SK-N-SH (cell line): ENCODE results near the gene HOMER3. TPM values are rescaled to one million over a fixed set of nuclear protein-coding genes. Genes with fewer than 3 reads are reported as not detected.

Source experiments
- CTCF ChIA-PET: fragments of 300-600, 350-600 bp; formaldehyde crosslinking; extraction: SDS; loops from one replicate; lab custom pipeline; 2021; lab: Yijun Ruan, JAX
- POLR2A ChIA-PET: fragments of 350-600 bp; sonication (Branson Sonifier 250); formaldehyde crosslinking; extraction: SDS; loops from one replicate; lab custom pipeline; 2020; ENCODE audit warnings: antibody characterized with exemption, inconsistent platforms; lab: Yijun Ruan, JAX
- DNase-seq: peaks from one replicate; pipeline ENCODE4 v3.0.0; 2012
- H2AFZ ChIP-seq: fragments of 200-600 bp; sonication (generic); 2 replicates; pipeline ENCODE4 v1.8.1; 2016; ENCODE audit warnings: antibody characterized with exemption, mild to moderate bottlenecking, low read depth
- H3F3A ChIP-seq: fragments of 200-600 bp; sonication (generic); replicated peaks from 2 replicates; pipeline ENCODE3; 2016; ENCODE audit warnings: antibody characterized with exemption, mild to moderate bottlenecking; ENCODE audit not compliant: insufficient read depth
- H3K27ac ChIP-seq, 2 experiments: fragments of 200-500 bp in 1 of 2; fragments of 200-600 bp in 1 of 2; sonication (Bioruptor generic) in 1 of 2; sonication (generic), shearing (Covaris generic) in 1 of 2; 2 replicates each; pipeline versions ENCODE4 v1.5.1 to v1.6.1; 2014 to 2016; ENCODE audit warnings: low read depth in 2 of 2, inconsistent platforms in 1 of 2, low read length in 1 of 2, mild to moderate bottlenecking in 1 of 2, mixed read lengths in 1 of 2
- H3K27me3 ChIP-seq: fragments of 200-600 bp; sonication (generic), shearing (Covaris generic); 2 replicates; pipeline ENCODE4 v1.6.1; 2016; ENCODE audit warnings: mixed run types; ENCODE audit not compliant: insufficient read depth
- H3K36me3 ChIP-seq, 2 experiments: fragments of 200-500 bp in 1 of 2; fragments of 200-600 bp in 1 of 2; sonication (Bioruptor generic) in 1 of 2; sonication (generic) in 1 of 2; replicated peaks in 1 of 2; 2 replicates each; pipeline versions ENCODE3 to v1.5.1; 2014 to 2016; ENCODE audit warnings: low read length in 1 of 2, mild to moderate bottlenecking in 1 of 2; ENCODE audit not compliant: insufficient read depth in 2 of 2, control insufficient read depth in 1 of 2
- H3K4me1 ChIP-seq, 2 experiments: fragments of 200-500 bp in 1 of 2; fragments of 200-600 bp in 1 of 2; sonication (Bioruptor generic) in 1 of 2; sonication (generic), shearing (Covaris generic) in 1 of 2; 2 replicates each; pipeline versions ENCODE4 v1.5.1 to v1.6.1; 2014 to 2016; ENCODE audit warnings: low read depth in 1 of 2, low read length in 1 of 2, mixed run types in 1 of 2; ENCODE audit not compliant: insufficient read depth in 2 of 2, control insufficient read depth in 1 of 2
- H3K4me2 ChIP-seq: fragments of 200-600 bp; sonication (generic), shearing (Covaris generic); 2 replicates; pipeline ENCODE4 v1.6.1; 2017; ENCODE audit warnings: mixed run types
- H3K4me3 ChIP-seq, 2 experiments: fragments of 200-500 bp in 1 of 2; fragments of 200-600 bp in 1 of 2; sonication (Bioruptor generic) in 1 of 2; sonication (generic), shearing (Covaris generic) in 1 of 2; 2 replicates each; pipeline versions ENCODE4 v1.5.1 to v1.8.1; 2014 to 2016; ENCODE audit warnings: low read depth in 2 of 2, inconsistent platforms in 1 of 2, low read length in 1 of 2, mild to moderate bottlenecking in 1 of 2, mixed read lengths in 1 of 2, moderate library complexity in 1 of 2
- H3K79me2 ChIP-seq: fragments of 200-600 bp; sonication (generic); 2 replicates; pipeline ENCODE4 v1.8.1; 2017; ENCODE audit warnings: mild to moderate bottlenecking; ENCODE audit not compliant: insufficient read depth
- H3K9ac ChIP-seq: fragments of 200-600 bp; sonication (generic); 2 replicates; pipeline ENCODE4 v1.6.1; 2017; ENCODE audit warnings: mixed run types
- H3K9me2 ChIP-seq: fragments of 200-600 bp; sonication (generic); 2 replicates; pipeline ENCODE4 v1.6.1; 2017; ENCODE audit warnings: mixed run types
- H3K9me3 ChIP-seq: fragments of 200-600 bp; sonication (generic); 2 replicates; pipeline ENCODE4 v1.6.1; 2017; ENCODE audit warnings: mixed run types, mild to moderate bottlenecking, moderate library complexity
- H4K20me1 ChIP-seq: fragments of 200-600 bp; sonication (generic); 2 replicates; pipeline ENCODE4 v1.6.1; 2017; ENCODE audit warnings: mild to moderate bottlenecking, mixed run types; ENCODE audit not compliant: insufficient read depth
- CHD2 ChIP-seq: fragments of 150-350 bp; IDR thresholded peaks from 2 replicates; pipeline ENCODE4 v1.6.1; 2018; ENCODE audit warnings: low read length; ENCODE audit not compliant: partially characterized antibody
- ELF1 ChIP-seq: IDR thresholded peaks from 2 replicates; pipeline ENCODE4 v1.4.0; 2012
- EP300 ChIP-seq, 2 experiments: IDR thresholded peaks; 2 replicates each; pipeline versions ENCODE4 v1.4.0 to v1.6.1; 2012; ENCODE audit warnings: borderline replicate concordance in 1 of 2, low read depth in 1 of 2, low read length in 1 of 2
- EZH2phosphoT487 ChIP-seq: fragments of 200-600 bp; sonication (generic); IDR thresholded peaks from 2 replicates; pipeline ENCODE4 v1.6.1; 2017; ENCODE audit warnings: low read depth, mixed run types, mild to moderate bottlenecking, antibody characterized with exemption, moderate library complexity, borderline replicate concordance
- FOXJ3 ChIP-seq: sonication (generic); formaldehyde crosslinking; IDR thresholded peaks from 2 replicates; pipeline ENCODE4 v1.5.1; 2020; ENCODE audit warnings: mild to moderate bottlenecking, missing genetic modification reagents
- FOXM1 ChIP-seq: IDR thresholded peaks from 2 replicates; pipeline ENCODE4 v1.4.0; 2012; ENCODE audit warnings: low read depth, mild to moderate bottlenecking
- MEF2A ChIP-seq: IDR thresholded peaks from 2 replicates; pipeline ENCODE4 v1.4.0; 2012; ENCODE audit warnings: low read depth, borderline replicate concordance
- MXI1 ChIP-seq: IDR thresholded peaks from 2 replicates; pipeline ENCODE4 v1.6.1; 2012; ENCODE audit warnings: mild to moderate bottlenecking, low read depth, low read length, improper control_type of control experiment
- NFIC ChIP-seq: IDR thresholded peaks from 2 replicates; pipeline ENCODE4 v1.4.0; 2012; ENCODE audit warnings: borderline replicate concordance
- NRF1 ChIP-seq: IDR thresholded peaks from 2 replicates; pipeline ENCODE4 v1.6.1; 2012; ENCODE audit warnings: low read depth, mild to moderate bottlenecking, low read length
- POLR2AphosphoS5 ChIP-seq: IDR thresholded peaks from 2 replicates; pipeline ENCODE4 v1.6.1; 2012; ENCODE audit warnings: low read depth, low read length
- RAD21 ChIP-seq: IDR thresholded peaks from 2 replicates; pipeline ENCODE4 v1.6.1; 2012; ENCODE audit warnings: mild to moderate bottlenecking, low read length
- RCOR1 ChIP-seq: fragments of 150-350 bp; IDR thresholded peaks from 2 replicates; pipeline ENCODE4 v1.6.1; 2017; ENCODE audit warnings: antibody characterized with exemption, low read length
- RFX5 ChIP-seq: IDR thresholded peaks from 2 replicates; pipeline ENCODE4 v1.6.1; 2012; ENCODE audit warnings: mild to moderate bottlenecking, improper control_type of control experiment, low read length
- SIN3A ChIP-seq: IDR thresholded peaks from 2 replicates; pipeline ENCODE4 v1.6.1; 2012; ENCODE audit warnings: low read depth, mild to moderate bottlenecking, low read length, moderate library complexity, borderline replicate concordance
- SMC3 ChIP-seq: IDR thresholded peaks from 2 replicates; pipeline ENCODE4 v1.6.1; 2012; ENCODE audit warnings: low read depth, low read length, improper control_type of control experiment
- TEAD4 ChIP-seq: IDR thresholded peaks from 2 replicates; pipeline ENCODE4 v1.4.0; 2012; ENCODE audit warnings: mild to moderate bottlenecking, borderline replicate concordance; ENCODE audit not compliant: insufficient read depth
- YY1 ChIP-seq: IDR thresholded peaks from 2 replicates; pipeline ENCODE4 v1.4.0; 2012; ENCODE audit warnings: low read depth, mild to moderate bottlenecking
- WGBS: methylation state at CpG from one replicate; pipeline ENCODE4 v1.1.6; 2017; ENCODE audit warnings: low lambda C conversion rate; 5-methylcytosine and 5-hydroxymethylcytosine counted together
- polyA plus RNA-seq, 3 experiments: library from polyadenylated mRNA; depleted of rRNA; stranded (reverse); fragments of >200 nt; gene quantifications; 2 replicates each; pipeline ENCODE4 v1.2.3, GENCODE V29; 2012
- TF ChIP-seq, protein P1 (sequence below): IDR thresholded peaks from 2 replicates; pipeline ENCODE4; 2012
- TF ChIP-seq, protein P2 (sequence below): IDR thresholded peaks from 2 replicates; pipeline ENCODE4 v1.4.0; 2012; ENCODE audit warnings: low read depth, borderline replicate concordance
- TF ChIP-seq, protein P3 (sequence below): fragments of 150-350 bp; IDR thresholded peaks from 2 replicates; pipeline ENCODE4 v1.6.1; 2016; ENCODE audit warnings: mild to moderate bottlenecking, low read depth, low read length
- TF ChIP-seq, protein P4 (sequence below): IDR thresholded peaks from 2 replicates; pipeline ENCODE4 v1.4.0; 2012; ENCODE audit warnings: low read depth, borderline replicate concordance

The HOMER3 gene
- polyA plus RNA-seq, 1 of the 3 experiments (the other 2 are of a cell fraction): 83.0 TPM

DNA sequence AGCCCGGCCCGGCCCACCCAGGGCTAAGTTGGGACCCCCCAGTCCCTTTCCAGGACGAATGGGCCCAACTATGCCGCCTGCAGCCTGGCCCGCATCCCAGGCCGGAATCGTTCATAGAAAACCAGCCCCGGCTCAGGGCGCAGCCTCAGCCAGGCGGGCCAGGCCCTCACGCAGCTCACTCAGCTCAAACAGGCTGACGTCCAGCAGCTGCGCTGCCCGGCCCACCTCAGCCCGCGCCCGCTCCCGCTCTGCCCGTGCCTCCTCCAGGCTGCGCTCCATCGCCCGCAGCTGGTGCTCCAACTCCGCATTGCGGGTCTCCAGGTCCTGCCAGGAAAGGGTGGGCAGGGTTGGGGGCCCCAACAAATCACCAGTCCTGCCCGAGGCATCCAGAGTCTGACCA is 11.7 kb downstream of the HOMER3 start:
- CTCF ChIA-PET: interaction anchor here (1.3 to 2.0 kb wide), 4 partner anchors 9 to 57 kb away, joined by 3 to 6 read pairs (median 5); no protein-coding TSS in a partner anchor
- TF ChIP-seq RCOR1 (no peak), ELF1 (no peak), FOXJ3 (CRISPR knock-in tag) (no peak), EP300 (IDR thresholded peaks at IDR 0.05; ENCODE audit: borderline replicate concordance in 1 of 2, low read depth in 1 of 2, low read length in 1 of 2) (no peak), RFX5 (no peak), SMC3 (no peak), MXI1 (no peak), MEF2A (no peak), NFIC (no peak), TEAD4 (no peak), POLR2AphosphoS5 (no peak)
- TF ChIP-seq, protein P1, sequence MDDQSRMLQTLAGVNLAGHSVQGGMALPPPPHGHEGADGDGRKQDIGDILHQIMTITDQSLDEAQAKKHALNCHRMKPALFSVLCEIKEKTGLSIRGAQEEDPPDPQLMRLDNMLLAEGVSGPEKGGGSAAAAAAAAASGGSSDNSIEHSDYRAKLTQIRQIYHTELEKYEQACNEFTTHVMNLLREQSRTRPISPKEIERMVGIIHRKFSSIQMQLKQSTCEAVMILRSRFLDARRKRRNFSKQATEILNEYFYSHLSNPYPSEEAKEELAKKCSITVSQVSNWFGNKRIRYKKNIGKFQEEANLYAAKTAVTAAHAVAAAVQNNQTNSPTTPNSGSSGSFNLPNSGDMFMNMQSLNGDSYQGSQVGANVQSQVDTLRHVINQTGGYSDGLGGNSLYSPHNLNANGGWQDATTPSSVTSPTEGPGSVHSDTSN: no peak
- TF ChIP-seq, protein P2, sequence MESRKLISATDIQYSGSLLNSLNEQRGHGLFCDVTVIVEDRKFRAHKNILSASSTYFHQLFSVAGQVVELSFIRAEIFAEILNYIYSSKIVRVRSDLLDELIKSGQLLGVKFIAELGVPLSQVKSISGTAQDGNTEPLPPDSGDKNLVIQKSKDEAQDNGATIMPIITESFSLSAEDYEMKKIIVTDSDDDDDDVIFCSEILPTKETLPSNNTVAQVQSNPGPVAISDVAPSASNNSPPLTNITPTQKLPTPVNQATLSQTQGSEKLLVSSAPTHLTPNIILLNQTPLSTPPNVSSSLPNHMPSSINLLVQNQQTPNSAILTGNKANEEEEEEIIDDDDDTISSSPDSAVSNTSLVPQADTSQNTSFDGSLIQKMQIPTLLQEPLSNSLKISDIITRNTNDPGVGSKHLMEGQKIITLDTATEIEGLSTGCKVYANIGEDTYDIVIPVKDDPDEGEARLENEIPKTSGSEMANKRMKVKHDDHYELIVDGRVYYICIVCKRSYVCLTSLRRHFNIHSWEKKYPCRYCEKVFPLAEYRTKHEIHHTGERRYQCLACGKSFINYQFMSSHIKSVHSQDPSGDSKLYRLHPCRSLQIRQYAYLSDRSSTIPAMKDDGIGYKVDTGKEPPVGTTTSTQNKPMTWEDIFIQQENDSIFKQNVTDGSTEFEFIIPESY: no peak
- Histone ChIP-seq H3K9me2 (no peaks in the 10 kb centered on the region), H3K9ac (no peak overlapping the region), H4K20me1 (peaks cover 12% of the 10 kb centered on the region; the same call in 1 of the 2 replicates), H3K4me3 (no peak overlapping the region), H3F3A (peaks cover 21% of the 10 kb centered on the region), H2AFZ (no peak overlapping the region), H3K4me1 (peaks cover 0 to 9% of the 10 kb centered on the region in 2 experiments; a peak in 1 of 4 replicates), H3K79me2 (no peaks in the 10 kb centered on the region), H3K4me2 (no peak overlapping the region), H3K9me3 (no peaks in the 10 kb centered on the region), H3K27ac (no peak overlapping the region), H3K27me3 (no peaks in the 10 kb centered on the region), H3K36me3 (peaks cover 27 to 36% of the 10 kb centered on the region in 2 experiments)
- POLR2A ChIA-PET: interaction anchor here (2.4 kb wide), 1 partner anchor 10 kb away, joined by 16 read pairs; the partner anchor contains the start of genes COPE and DDX49
- no peak for DNase-seq
- WGBS: 94% methylated on average over 20 of the region's 25 CpGs

DNA sequence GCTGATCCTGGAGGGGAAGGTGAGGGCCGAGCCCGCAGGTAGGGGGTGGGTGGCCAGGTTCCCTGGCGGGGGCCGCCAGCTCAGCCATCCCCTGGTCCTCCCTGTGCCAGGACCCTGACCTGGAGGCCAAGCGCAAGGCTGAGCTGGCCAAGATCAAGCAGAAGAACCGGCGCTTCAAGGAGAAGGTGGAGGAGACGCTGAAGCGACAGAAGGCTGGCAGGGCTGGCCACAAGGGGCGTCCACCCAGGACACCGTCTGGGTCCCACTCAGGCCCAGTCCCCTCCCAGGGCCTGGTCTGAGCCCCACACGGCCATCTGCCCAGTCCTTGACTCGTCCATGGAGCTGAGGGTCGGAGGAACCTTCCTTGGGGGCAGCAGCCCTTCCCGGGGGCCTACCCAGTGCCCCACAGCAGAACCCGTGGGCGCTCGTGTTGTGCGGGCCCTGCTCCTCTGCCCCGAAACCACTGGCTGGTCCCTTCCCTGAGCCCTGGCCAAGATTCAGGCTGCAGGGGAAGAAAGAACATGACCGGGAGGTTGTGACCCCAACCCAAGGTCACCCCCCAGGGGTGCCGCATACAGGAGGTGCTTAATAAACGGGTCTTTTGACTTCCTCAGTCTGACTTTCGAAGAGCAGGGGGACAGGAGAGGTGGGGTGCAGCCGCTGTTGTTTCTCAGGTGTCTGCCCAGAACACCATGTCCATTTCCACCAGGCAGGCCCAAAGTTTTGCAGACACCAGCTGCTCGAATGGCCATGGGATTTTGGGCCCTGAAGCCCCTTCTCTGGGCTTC is 12.8 kb downstream of the HOMER3 start:
- Histone ChIP-seq H4K20me1 (peaks cover 12% of the 10 kb centered on the region; the same call in 1 of the 2 replicates), H3K4me2 (no peak overlapping the region), H3K79me2 (no peaks in the 10 kb centered on the region), H3K9me3 (no peaks in the 10 kb centered on the region), H3K27me3 (no peaks in the 10 kb centered on the region), H2AFZ (no peak overlapping the region), H3K9me2 (no peaks in the 10 kb centered on the region), H3K36me3 (peaks cover 19 to 32% of the 10 kb centered on the region in 2 experiments), H3K4me3 (no peak overlapping the region), H3F3A (peaks cover 21% of the 10 kb centered on the region), H3K27ac (no peak overlapping the region), H3K4me1 (peaks cover 0 to 8% of the 10 kb centered on the region in 2 experiments; a peak in 1 of 4 replicates), H3K9ac (no peak overlapping the region)
- no peak for DNase-seq
- POLR2A ChIA-PET: interaction anchor here (0.8 to 2.4 kb wide), 2 partner anchors 9 to 12 kb away, joined by 3 to 16 read pairs; partner anchors contain the start of genes COPE and DDX49
- 96% methylated on average over 17 of the region's 26 CpGs for WGBS
- CTCF ChIA-PET: interaction anchor here (0.5 to 2.0 kb wide), 5 partner anchors 9 to 72 kb away, joined by 3 to 5 read pairs (median 5); partner anchors contain the start of genes COPE and DDX49
- TF ChIP-seq FOXM1: no peak
- TF ChIP-seq EP300 (IDR thresholded peaks at IDR 0.05; ENCODE audit: borderline replicate concordance in 1 of 2, low read depth in 1 of 2, low read length in 1 of 2): no peak
- TF ChIP-seq, protein P3, sequence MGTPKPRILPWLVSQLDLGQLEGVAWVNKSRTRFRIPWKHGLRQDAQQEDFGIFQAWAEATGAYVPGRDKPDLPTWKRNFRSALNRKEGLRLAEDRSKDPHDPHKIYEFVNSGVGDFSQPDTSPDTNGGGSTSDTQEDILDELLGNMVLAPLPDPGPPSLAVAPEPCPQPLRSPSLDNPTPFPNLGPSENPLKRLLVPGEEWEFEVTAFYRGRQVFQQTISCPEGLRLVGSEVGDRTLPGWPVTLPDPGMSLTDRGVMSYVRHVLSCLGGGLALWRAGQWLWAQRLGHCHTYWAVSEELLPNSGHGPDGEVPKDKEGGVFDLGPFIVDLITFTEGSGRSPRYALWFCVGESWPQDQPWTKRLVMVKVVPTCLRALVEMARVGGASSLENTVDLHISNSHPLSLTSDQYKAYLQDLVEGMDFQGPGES: no peak
- TF ChIP-seq, protein P4, sequence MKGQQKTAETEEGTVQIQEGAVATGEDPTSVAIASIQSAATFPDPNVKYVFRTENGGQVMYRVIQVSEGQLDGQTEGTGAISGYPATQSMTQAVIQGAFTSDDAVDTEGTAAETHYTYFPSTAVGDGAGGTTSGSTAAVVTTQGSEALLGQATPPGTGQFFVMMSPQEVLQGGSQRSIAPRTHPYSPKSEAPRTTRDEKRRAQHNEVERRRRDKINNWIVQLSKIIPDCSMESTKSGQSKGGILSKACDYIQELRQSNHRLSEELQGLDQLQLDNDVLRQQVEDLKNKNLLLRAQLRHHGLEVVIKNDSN: no peak
- no peak; the same call in 1 of the 2 replicates for TF ChIP-seq SIN3A
- no peak for TF ChIP-seq NRF1
- no peak for TF ChIP-seq RAD21
- TF ChIP-seq RCOR1: no peak
- TF ChIP-seq CHD2: no peak
- no peak for TF ChIP-seq YY1
- no peak for TF ChIP-seq EZH2phosphoT487
- TF ChIP-seq POLR2AphosphoS5: no peak
